GM21390 (cell line): ENCODE results near the gene E2F2.

Experiments
- ATAC-seq: cut with Tn5 transposase; IDR thresholded peaks from one replicate; pipeline ENCODE4 v1.9.1; 2021; ENCODE audit not compliant: unreplicated experiment

The E2F2 gene

GRCh38 chr1:23485002-23485332 is 46.1 kb downstream of the E2F2 start:
- no peak for ATAC-seq

- peak; percentile 70 for ATAC-seq
Observed at GRCh38 chr1:23484253-23485001, 46.6 kb downstream of the E2F2 start.

GRCh38 chr1:23483321-23484252 is 47.4 kb downstream of the E2F2 start, which contains the start of gene ASAP3:
TSS of gene ASAP3 (minus strand) at chr1:23484179. CDS start at chr1:23484133, 46 bp downstream.
- no peak for ATAC-seq

GRCh38 chr1:23481904-23482303 is 49.1 kb downstream of the E2F2 start:
- ATAC-seq = no peak

GRCh38 chr1:23481026-23481597 is 49.9 kb downstream of the E2F2 start:
- no peak for ATAC-seq

- no peak for ATAC-seq
Observed at GRCh38 chr1:23480187-23481025, 50.6 kb downstream of the E2F2 start.

GRCh38 chr1:23479666-23479941 is 51.4 kb downstream of the E2F2 start:
- ATAC-seq = no peak

GRCh38 chr1:23478896-23479665 is 52.0 kb downstream of the E2F2 start:
- ATAC-seq = no peak

- ATAC-seq = no peak
Observed at GRCh38 chr1:23477359-23478144, 53.5 kb downstream of the E2F2 start.

GRCh38 chr1:23475641-23476040 is 55.4 kb downstream of the E2F2 start:
- ATAC-seq = no peak

GRCh38 chr1:23475134-23475628 is 55.9 kb downstream of the E2F2 start:
- no peak for ATAC-seq

GRCh38 chr1:23473037-23473800 is 57.8 kb downstream of the E2F2 start:
- no peak for ATAC-seq

- ATAC-seq = no peak
Observed at GRCh38 chr1:23472351-23473036, 58.5 kb downstream of the E2F2 start.

- ATAC-seq = no peak
Observed at GRCh38 chr1:23471473-23472075, 59.5 kb downstream of the E2F2 start.

GRCh38 chr1:23470282-23471070 is 60.6 kb downstream of the E2F2 start:
- no peak for ATAC-seq

GRCh38 chr1:23469372-23469982 is 61.6 kb downstream of the E2F2 start:
- no peak for ATAC-seq
